NCI-H2227 treated with DMSO at 0.1 percent for 48 hours (cell line): Measurements from ENCODE around the gene ORMDL1.
"Not testable (repeated sequence)": the region's sequence is repeated elsewhere in the genome, so short reads cannot be mapped to it uniquely, and the experiment has no call there.

Experiments
- DNase-seq: peaks from one replicate; lab custom pipeline; 2025; lab: John Stamatoyannopoulos, UW

ORMDL1 gene

GRCh38 chr2:189770590-189771322 lies 13.4 kb downstream of the ORMDL1 start:
- DNase-seq: no peak

- no peak for DNase-seq
Measured at GRCh38 chr2:189763908-189764661, 20.1 kb downstream of the ORMDL1 start.

GRCh38 chr2:189762551-189763298 lies 21.4 kb downstream of the ORMDL1 start, which contains the start of gene OSGEPL1:
OSGEPL1 (minus strand) TSS chr2:189762792; CDS start chr2:189761640, 1,152 bp downstream.
- peak; percentile 99 for DNase-seq

- DNase-seq: no peak
Measured at GRCh38 chr2:189762229-189762550, 21.9 kb downstream of the ORMDL1 start.

GRCh38 chr2:189760154-189760553 lies 24.0 kb downstream of the ORMDL1 start:
- not testable (repeated sequence) for DNase-seq

- DNase-seq: no peak
Measured at GRCh38 chr2:189756311-189756952, 27.7 kb downstream of the ORMDL1 start.

- DNase-seq: no peak
Measured at GRCh38 chr2:189751080-189751658, 33.0 kb downstream of the ORMDL1 start.

GRCh38 chr2:189729430-189729829 lies 54.7 kb downstream of the ORMDL1 start:
- DNase-seq: no peak

- DNase-seq: no peak
Measured at GRCh38 chr2:189726849-189727248, 57.3 kb downstream of the ORMDL1 start.

- DNase-seq: no peak
Measured at GRCh38 chr2:189726271-189726670, 57.9 kb downstream of the ORMDL1 start.

GRCh38 chr2:189723192-189723591 lies 60.9 kb downstream of the ORMDL1 start:
- DNase-seq: no peak
